HepG2 (cell line): ENCODE results near the gene COL25A1. TPM values are rescaled to one million over a fixed set of nuclear protein-coding genes. Genes with fewer than 3 reads are reported as not detected.

ENCODE experiments used
- CEBPG ChIP-seq: IDR thresholded peaks from 2 replicates; pipeline ENCODE4 v1.6.1; 2016
- E2F2 ChIP-seq: sonication (generic); formaldehyde crosslinking; IDR thresholded peaks from 2 replicates; pipeline ENCODE4 v1.4.0; 2020; ENCODE audit warnings: missing genetic modification reagents, borderline replicate concordance
- GATAD2A ChIP-seq: IDR thresholded peaks from 2 replicates; pipeline ENCODE4 v1.6.1; 2016
- KAT7 ChIP-seq: IDR thresholded peaks from 2 replicates; pipeline ENCODE4 v1.6.1; 2018; ENCODE audit warnings: borderline replicate concordance, missing compliant biosample characterization
- MYPOP ChIP-seq: sonication (generic); formaldehyde crosslinking; IDR thresholded peaks from 2 replicates; pipeline ENCODE4 v1.8.1; 2023; ENCODE audit warnings: mild to moderate bottlenecking, moderate library complexity, missing genetic modification reagents
- POGZ ChIP-seq: sonication (generic); formaldehyde crosslinking; IDR thresholded peaks from 2 replicates; pipeline ENCODE4 v1.4.0; 2020; ENCODE audit warnings: mild to moderate bottlenecking, missing genetic modification reagents
- THAP7 ChIP-seq: sonication (generic); formaldehyde crosslinking; IDR thresholded peaks from 2 replicates; pipeline ENCODE4 v1.8.1; 2023; ENCODE audit warnings: mild to moderate bottlenecking, missing genetic modification reagents
- ZHX1 ChIP-seq: sonication (generic); formaldehyde crosslinking; IDR thresholded peaks from 2 replicates; pipeline ENCODE4 v1.8.1; 2022; ENCODE audit warnings: low read depth, mild to moderate bottlenecking, missing genetic modification reagents
- ZKSCAN8 ChIP-seq: IDR thresholded peaks from 2 replicates; pipeline ENCODE4 v1.6.1; 2016; ENCODE audit warnings: borderline replicate concordance, missing genetic modification reagents, missing compliant biosample characterization
- ZNF281 ChIP-seq: sonication (generic); formaldehyde crosslinking; IDR thresholded peaks from 2 replicates; pipeline ENCODE4 v1.4.0; 2020; ENCODE audit warnings: missing genetic modification reagents, borderline replicate concordance
- ZNF660 ChIP-seq: sonication (generic); formaldehyde crosslinking; IDR thresholded peaks from 2 replicates; pipeline ENCODE4 v1.5.1; 2020; ENCODE audit warnings: mild to moderate bottlenecking, low read depth, missing genetic modification reagents, borderline replicate concordance
- ZNF746 ChIP-seq: sonication (generic); formaldehyde crosslinking; IDR thresholded peaks from 2 replicates; pipeline ENCODE4 v1.8.0; 2022; ENCODE audit warnings: mild to moderate bottlenecking, missing genetic modification reagents
- ZNF878 ChIP-seq: sonication (generic); formaldehyde crosslinking; IDR thresholded peaks from 2 replicates; pipeline ENCODE4 v1.8.1; 2023; ENCODE audit warnings: mild to moderate bottlenecking, missing genetic modification reagents, moderate library complexity
- ZNF883 ChIP-seq: sonication (generic); formaldehyde crosslinking; IDR thresholded peaks from 2 replicates; pipeline ENCODE4 v1.5.1; 2020; ENCODE audit warnings: mild to moderate bottlenecking, missing genetic modification reagents; ENCODE audit errors: not compliant biosample characterization
- polyA plus RNA-seq, 8 experiments: library from polyadenylated mRNA; depleted of rRNA in 3 of 8; stranded (reverse) in 7 of 8; unstranded in 1 of 8; fragments of >200 nt; fragmentation: Illumina TruSeq in 4 of 8; extraction: Trizol in 4 of 8; gene quantifications; 2 replicates each; pipeline versions ENCODE4 v1.2.1 to v1.2.3, GENCODE V29; 2011 to 2016; ENCODE audit warnings: low read depth in 4 of 8, missing spikeins in 1 of 8, mixed read lengths in 1 of 8; ENCODE audit not compliant: insufficient read depth in 1 of 8
- total RNA-seq, 5 experiments: library from RNA; depleted of rRNA; stranded (reverse); fragments of >200 nt; fragmentation: Illumina TruSeq; extraction: Trizol; gene quantifications; 2 replicates each; pipeline ENCODE4 v1.2.3, GENCODE V29; 2016; ENCODE audit warnings: low read depth in 1 of 5

COL25A1 gene
- total and polyA plus RNA-seq, 2 of the 13 experiments (the other 11 are each of a cell fraction or from before 2014, with no cell fraction given): not detected

- peak; percentile 76 for TF ChIP-seq ZHX1 (CRISPR knock-in tag)
- peak; percentile 26; the same call in 1 of the 2 replicates for TF ChIP-seq GATAD2A (CRISPR knock-in tag)
- TF ChIP-seq KAT7 (CRISPR knock-in tag): peak; percentile 46; the same call in 1 of the 2 replicates
- TF ChIP-seq MYPOP (CRISPR knock-in tag): peak; percentile 92
- TF ChIP-seq POGZ: 0 out of 2 replicates have a peak, but pooled peaks have one; percentile 13
- TF ChIP-seq ZNF281: peak; percentile 36; the same call in 1 of the 2 replicates
- TF ChIP-seq ZNF883 (CRISPR knock-in tag): peak; percentile 79
- TF ChIP-seq E2F2 (CRISPR knock-in tag): no peak
- 0 out of 2 replicates have a peak, but pooled peaks have one; percentile 57 for TF ChIP-seq ZKSCAN8
- TF ChIP-seq CEBPG (CRISPR knock-in tag): no peak
- TF ChIP-seq ZNF660: no peak
- TF ChIP-seq THAP7 (CRISPR knock-in tag): peak; percentile 80; the same call in 1 of the 2 replicates
- no peak for TF ChIP-seq ZNF878 (CRISPR knock-in tag)
- 0 out of 2 replicates have a peak, but pooled peaks have one; percentile 43 for TF ChIP-seq ZNF746
These were observed 539.8 kb downstream of the COL25A1 start, which contains the start of gene ETNPPL (continued) for GRCh38 chr4:108762559-108763225.
